ENCODE results near the gene NOXA1.

The NOXA1 gene

GRCh38 chr9:137459601-137460362, 36.6 kb downstream of the NOXA1 start (continued):
- TF ChIP-seq ZNF174 (tag by site-specific recombination; IDR thresholded peaks at IDR 0.05): no peak
- TF ChIP-seq ZNF239 (tag by site-specific recombination; IDR thresholded peaks at IDR 0.05): no peak
- TF ChIP-seq ZNF658 (tag by site-specific recombination; IDR thresholded peaks at IDR 0.05): no peak
- no peak for TF ChIP-seq ZBTB26 (tag by site-specific recombination; optimal IDR thresholded peaks at IDR 0.05)
- TF ChIP-seq, protein P1, sequence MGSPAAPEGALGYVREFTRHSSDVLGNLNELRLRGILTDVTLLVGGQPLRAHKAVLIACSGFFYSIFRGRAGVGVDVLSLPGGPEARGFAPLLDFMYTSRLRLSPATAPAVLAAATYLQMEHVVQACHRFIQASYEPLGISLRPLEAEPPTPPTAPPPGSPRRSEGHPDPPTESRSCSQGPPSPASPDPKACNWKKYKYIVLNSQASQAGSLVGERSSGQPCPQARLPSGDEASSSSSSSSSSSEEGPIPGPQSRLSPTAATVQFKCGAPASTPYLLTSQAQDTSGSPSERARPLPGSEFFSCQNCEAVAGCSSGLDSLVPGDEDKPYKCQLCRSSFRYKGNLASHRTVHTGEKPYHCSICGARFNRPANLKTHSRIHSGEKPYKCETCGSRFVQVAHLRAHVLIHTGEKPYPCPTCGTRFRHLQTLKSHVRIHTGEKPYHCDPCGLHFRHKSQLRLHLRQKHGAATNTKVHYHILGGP (tag by site-specific recombination; IDR thresholded peaks at IDR 0.05): no peak
- no peak for TF ChIP-seq EGR2 (tag by site-specific recombination; IDR thresholded peaks at IDR 0.05; ENCODE audit: low read depth)
- TF ChIP-seq SP2 (tag by site-specific recombination; IDR thresholded peaks at IDR 0.05): no peak
- no peak for TF ChIP-seq KLF17 (tag by site-specific recombination; IDR thresholded peaks at IDR 0.05)
- TF ChIP-seq SP3 (tag by site-specific recombination; IDR thresholded peaks at IDR 0.05): peak; percentile 7
- TF ChIP-seq ZNF112 (tag by site-specific recombination; IDR thresholded peaks at IDR 0.05): no peak
- TF ChIP-seq HOXC10 (CRISPR knock-in tag; IDR thresholded peaks at IDR 0.05): no peak
- TF ChIP-seq KLF9 (tag by site-specific recombination; IDR thresholded peaks at IDR 0.05; ENCODE audit: low read depth): no peak
- no peak for TF ChIP-seq ZNF792 (tag by site-specific recombination; IDR thresholded peaks at IDR 0.05)
- no peak for TF ChIP-seq HIC1 (tag by site-specific recombination; IDR thresholded peaks at IDR 0.05)
- peak; percentile 18; the same call in 1 of the 2 replicates for TF ChIP-seq GLIS1 (tag by site-specific recombination; IDR thresholded peaks at IDR 0.05)
- no peak for TF ChIP-seq ZNF521 (tag by site-specific recombination; IDR thresholded peaks at IDR 0.05)
- no peak for TF ChIP-seq SALL2 (tag by site-specific recombination; IDR thresholded peaks at IDR 0.05; ENCODE audit: borderline replicate concordance)
- no peak for TF ChIP-seq KLF1 (tag by site-specific recombination; IDR thresholded peaks at IDR 0.05)
- TF ChIP-seq ZNF510 (tag by site-specific recombination; IDR thresholded peaks at IDR 0.05; ENCODE audit: insufficient replicate concordance): no peak
- TF ChIP-seq ZNF335 (tag by site-specific recombination; conservative IDR thresholded peaks at IDR 0.05): peak; percentile 100
- TF ChIP-seq HOXA7 (CRISPR knock-in tag; IDR thresholded peaks at IDR 0.05; ENCODE audit: borderline replicate concordance): no peak
- TF ChIP-seq GLIS2 (tag by site-specific recombination; IDR thresholded peaks at IDR 0.05): peak; percentile 81
- TF ChIP-seq ZNF561 (tag by site-specific recombination; IDR thresholded peaks at IDR 0.05; ENCODE audit: borderline replicate concordance): no peak
- no peak for TF ChIP-seq ZNF704 (tag by site-specific recombination; IDR thresholded peaks at IDR 0.05)
- TF ChIP-seq, protein P2, sequence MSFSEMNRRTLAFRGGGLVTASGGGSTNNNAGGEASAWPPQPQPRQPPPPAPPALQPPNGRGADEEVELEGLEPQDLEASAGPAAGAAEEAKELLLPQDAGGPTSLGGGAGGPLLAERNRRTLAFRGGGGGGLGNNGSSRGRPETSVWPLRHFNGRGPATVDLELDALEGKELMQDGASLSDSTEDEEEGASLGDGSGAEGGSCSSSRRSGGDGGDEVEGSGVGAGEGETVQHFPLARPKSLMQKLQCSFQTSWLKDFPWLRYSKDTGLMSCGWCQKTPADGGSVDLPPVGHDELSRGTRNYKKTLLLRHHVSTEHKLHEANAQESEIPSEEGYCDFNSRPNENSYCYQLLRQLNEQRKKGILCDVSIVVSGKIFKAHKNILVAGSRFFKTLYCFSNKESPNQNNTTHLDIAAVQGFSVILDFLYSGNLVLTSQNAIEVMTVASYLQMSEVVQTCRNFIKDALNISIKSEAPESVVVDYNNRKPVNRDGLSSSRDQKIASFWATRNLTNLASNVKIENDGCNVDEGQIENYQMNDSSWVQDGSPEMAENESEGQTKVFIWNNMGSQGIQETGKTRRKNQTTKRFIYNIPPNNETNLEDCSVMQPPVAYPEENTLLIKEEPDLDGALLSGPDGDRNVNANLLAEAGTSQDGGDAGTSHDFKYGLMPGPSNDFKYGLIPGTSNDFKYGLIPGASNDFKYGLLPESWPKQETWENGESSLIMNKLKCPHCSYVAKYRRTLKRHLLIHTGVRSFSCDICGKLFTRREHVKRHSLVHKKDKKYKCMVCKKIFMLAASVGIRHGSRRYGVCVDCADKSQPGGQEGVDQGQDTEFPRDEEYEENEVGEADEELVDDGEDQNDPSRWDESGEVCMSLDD (tag by site-specific recombination; IDR thresholded peaks at IDR 0.05): no peak
- no peak for TF ChIP-seq ZNF548 (tag by site-specific recombination; IDR thresholded peaks at IDR 0.05)
- TF ChIP-seq KLF8 (tag by site-specific recombination; IDR thresholded peaks at IDR 0.05): peak; percentile 7; the same call in 1 of the 2 replicates
- TF ChIP-seq ZBTB7A (tag by site-specific recombination; IDR thresholded peaks at IDR 0.05; ENCODE audit: low read depth): no peak
- no peak for TF ChIP-seq HOXD13 (CRISPR knock-in tag; IDR thresholded peaks at IDR 0.05; ENCODE audit: borderline replicate concordance)
- no peak for TF ChIP-seq ZNF76 (tag by site-specific recombination; IDR thresholded peaks at IDR 0.05; ENCODE audit: borderline replicate concordance, low read depth)

Data from HEK293 (cell line).